ENCODE measurements around the gene FMNL2. TPM values are rescaled to one million over a fixed set of nuclear protein-coding genes. Genes with fewer than 3 reads are reported as not detected.

Gene FMNL2
- total RNA-seq, 3 donors from 2014 or later = 11.5 to 25.4 (median 12.0) TPM

- no peaks in the 10 kb centered on the region for H3K4me1 ChIP-seq (ENCODE audit: low read depth)
- no peaks in the 10 kb centered on the region for H3K36me3 ChIP-seq (ENCODE audit: low read depth)
- ATAC-seq (no peak), DNase-seq (no peak)
- TF ChIP-seq CTCF (IDR thresholded peaks at IDR 0.05) = no peak
- no peak overlapping the region for H3K4me3 ChIP-seq
- H3K9me3 ChIP-seq = no peaks in the 10 kb centered on the region
- intact Hi-C loops (cut with DNase I, micrococcal nuclease) = no loop called here
Observed at GRCh38 chr2:152500772-152501171, 165.8 kb downstream of the FMNL2 start.

GRCh38 chr2:152501666-152502065, 166.7 kb downstream of the FMNL2 start:
- intact Hi-C loops (cut with DNase I, micrococcal nuclease) = no loop called here
- DNase-seq = no peak
- no peaks in the 10 kb centered on the region for H3K9me3 ChIP-seq
- no peak overlapping the region for H3K4me3 ChIP-seq
- TF ChIP-seq CTCF (IDR thresholded peaks at IDR 0.05) = no peak
- H3K36me3 ChIP-seq (ENCODE audit: low read depth) = no peaks in the 10 kb centered on the region
- no peaks in the 10 kb centered on the region for H3K4me1 ChIP-seq (ENCODE audit: low read depth)
- no peak for ATAC-seq

- Histone ChIP-seq H3K9me3 (no peaks in the 10 kb centered on the region), H3K4me1 (ENCODE audit: low read depth) (no peaks in the 10 kb centered on the region), H3K36me3 (ENCODE audit: low read depth) (no peaks in the 10 kb centered on the region), H3K4me3 (no peak overlapping the region)
- ATAC-seq (no peak), DNase-seq (no peak)
- intact Hi-C loops (cut with DNase I, micrococcal nuclease) = no loop called here
- no peak for TF ChIP-seq CTCF (IDR thresholded peaks at IDR 0.05)
Observed at GRCh38 chr2:152504618-152505017, 169.6 kb downstream of the FMNL2 start.

GRCh38 chr2:152505495-152505906, 170.5 kb downstream of the FMNL2 start:
- intact Hi-C loops (cut with DNase I, micrococcal nuclease) = no loop called here

GRCh38 chr2:152506843-152507242, 171.9 kb downstream of the FMNL2 start:
- H3K4me1 ChIP-seq (ENCODE audit: low read depth) = no peaks in the 10 kb centered on the region
- no peak for TF ChIP-seq CTCF (IDR thresholded peaks at IDR 0.05)
- H3K9me3 ChIP-seq = no peaks in the 10 kb centered on the region
- ATAC-seq (no peak), DNase-seq (no peak)
- no peak overlapping the region for H3K4me3 ChIP-seq
- no peaks in the 10 kb centered on the region for H3K36me3 ChIP-seq (ENCODE audit: low read depth)
- intact Hi-C loops (cut with DNase I, micrococcal nuclease) = no loop called here

More at GRCh38 chr2:152505495-152505906, 170.5 kb downstream of the FMNL2 start:
- peak in 1 of 3 donors; percentile 32 for DNase-seq
- H3K9me3 ChIP-seq = no peaks in the 10 kb centered on the region
- no peaks in the 10 kb centered on the region for H3K4me1 ChIP-seq (ENCODE audit: low read depth)
- no peak for TF ChIP-seq CTCF (IDR thresholded peaks at IDR 0.05)
- no peak overlapping the region for H3K4me3 ChIP-seq
- H3K36me3 ChIP-seq (ENCODE audit: low read depth) = no peaks in the 10 kb centered on the region
- ATAC-seq = peak; percentile 42

- Histone ChIP-seq H3K4me1 (ENCODE audit: low read depth) (no peaks in the 10 kb centered on the region), H3K36me3 (ENCODE audit: low read depth) (no peaks in the 10 kb centered on the region), H3K9me3 (no peaks in the 10 kb centered on the region), H3K4me3 (no peak overlapping the region)
- no peak for DNase-seq
- intact Hi-C loops (cut with DNase I, micrococcal nuclease) = no loop called here
- no peak for ATAC-seq
- TF ChIP-seq CTCF (IDR thresholded peaks at IDR 0.05) = no peak
Observed at GRCh38 chr2:152507907-152508306, 172.9 kb downstream of the FMNL2 start.
